Endodermal cell (in vitro differentiated cells): Measurements from ENCODE around the gene SMIM5. TPM values are rescaled to one million over a fixed set of nuclear protein-coding genes. Genes with fewer than 3 reads are reported as not detected.

Experiments used
- DNase-seq: peaks from one replicate; pipeline ENCODE4 v3.0.0-alpha.2; 2017
- H3K27ac ChIP-seq: 2 replicates; pipeline ENCODE4 v1.5.1; 2013; ENCODE audit warnings: mild to moderate bottlenecking, low read depth, low read length, moderate library complexity
- H3K27me3 ChIP-seq: 2 replicates; pipeline ENCODE4 v1.6.1; 2013; ENCODE audit warnings: mild to moderate bottlenecking, low read length, moderate library complexity; ENCODE audit not compliant: insufficient read depth, control insufficient read depth, poor library complexity, severe bottlenecking
- H3K36me3 ChIP-seq: 2 replicates; pipeline ENCODE4 v1.7.0; 2013; ENCODE audit warnings: mild to moderate bottlenecking, low read length, moderate library complexity; ENCODE audit not compliant: control insufficient read depth, insufficient read depth
- H3K4me1 ChIP-seq: one replicate; pipeline ENCODE4 v1.7.0; 2013; ENCODE audit warnings: low read length; ENCODE audit not compliant: control insufficient read depth, insufficient read depth
- H3K4me3 ChIP-seq: 2 replicates; pipeline ENCODE4 v1.5.1; 2013; ENCODE audit warnings: mild to moderate bottlenecking, low read length, moderate library complexity
- H3K9ac ChIP-seq: 2 replicates; pipeline ENCODE4 v1.6.1; 2013; ENCODE audit warnings: mild to moderate bottlenecking, low read length, moderate library complexity; ENCODE audit not compliant: poor library complexity, severe bottlenecking; ENCODE audit errors: extremely low read depth
- H3K9me3 ChIP-seq: 2 replicates; pipeline ENCODE4 v1.6.1; 2013; ENCODE audit warnings: mild to moderate bottlenecking, low read length, moderate library complexity; ENCODE audit not compliant: control insufficient read depth
- H3K27ac Mint-ChIP-seq: 2 replicates; pipeline ENCODE4 v1.8.0; 2020; ENCODE audit warnings: mixed read lengths
- H3K27me3 Mint-ChIP-seq: 2 replicates; pipeline ENCODE4 v1.8.0; 2021; ENCODE audit warnings: mild to moderate bottlenecking, mixed read lengths; ENCODE audit not compliant: insufficient read depth
- H3K36me3 Mint-ChIP-seq: 2 replicates; pipeline ENCODE4 v1.8.0; 2020; ENCODE audit warnings: low read depth, mixed read lengths
- H3K4me1 Mint-ChIP-seq: 2 replicates; pipeline ENCODE4 v1.8.0; 2020; ENCODE audit warnings: mixed read lengths
- H3K4me3 Mint-ChIP-seq: 2 replicates; pipeline ENCODE4 v1.8.0; 2020; ENCODE audit warnings: mild to moderate bottlenecking, moderate library complexity, mixed read lengths
- H3K9me3 Mint-ChIP-seq: 2 replicates; pipeline ENCODE4 v1.8.0; 2020; ENCODE audit warnings: mild to moderate bottlenecking, mixed read lengths
- WGBS, 2 experiments: methylation state at CpG; one replicate each; pipeline versions ENCODE4 v1.1.5 to v1.1.7; 2013; ENCODE audit warnings: missing lambda C conversion rate in 2 of 2, mixed read lengths in 1 of 2; ENCODE audit not compliant: insufficient coverage in 1 of 2, insufficient read length in 1 of 2; 5-methylcytosine and 5-hydroxymethylcytosine counted together
- total RNA-seq, 2 donors: library from RNA; stranded (reverse); fragmentation: NEBNext Ultra II Directional in 1 of 2; extraction: Animal tissue kit (Norgen Biotek cat#: 25700) in 1 of 2; gene quantifications; 2 replicates in 1 of 2; 3 replicates in 1 of 2; pipeline ENCODE4 v1.2.1, GENCODE V29; 2021
- TF ChIP-seq, protein P1 (sequence below): fragments of 200-600 bp; sonication (generic); conservative IDR thresholded peaks from 2 replicates; pipeline ENCODE4 v1.5.0; 2021; ENCODE audit warnings: antibody characterized with exemption, mild to moderate bottlenecking

SMIM5 gene
- total RNA-seq, 2 donors from 2014 or later = 0.40 TPM; not detected in 1

DNA sequence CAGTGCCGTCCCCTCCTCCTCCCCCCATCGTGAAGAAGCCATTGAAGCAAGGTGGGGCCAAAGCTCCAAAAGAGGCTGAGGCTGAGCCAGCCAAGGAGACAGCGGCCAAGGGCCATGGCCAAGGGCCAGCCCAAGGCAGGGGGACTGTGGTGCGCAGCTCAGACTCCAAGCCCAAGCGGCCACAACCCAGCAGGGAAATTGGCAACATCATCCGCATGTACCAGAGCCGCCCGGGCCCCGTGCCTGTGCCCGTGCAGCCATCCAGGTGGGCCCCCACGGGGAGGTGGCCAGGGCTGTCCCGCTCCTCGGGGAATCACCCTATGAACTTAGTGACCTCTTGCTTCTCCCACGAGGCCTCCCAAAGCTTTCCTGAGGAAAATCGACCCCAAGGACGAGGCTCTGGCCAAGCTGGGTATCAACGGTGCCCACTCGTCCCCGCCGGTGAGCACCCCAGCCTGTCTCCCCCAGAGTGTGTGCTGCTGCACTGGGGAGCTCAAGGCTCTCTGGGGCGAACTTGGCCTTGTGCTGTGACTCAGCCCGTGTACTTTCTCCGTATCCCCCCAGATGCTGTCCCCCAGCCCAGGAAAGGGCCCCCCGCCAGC lies 16.6 kb upstream of the SMIM5 start:
- Histone ChIP-seq H3K27ac (no peak overlapping the region), H3K36me3 (no peaks in the 10 kb centered on the region), H3K4me3 (no peak overlapping the region), H3K4me1 (peaks cover under 1% of the 10 kb centered on the region), H3K27me3 (no peaks in the 10 kb centered on the region), H3K9ac (no peak overlapping the region), H3K9me3 (no peaks in the 10 kb centered on the region)
- no peaks in the 10 kb centered on the region for H3K9me3 Mint-ChIP-seq
- no peak for DNase-seq
- H3K4me1 Mint-ChIP-seq = no peaks in the 10 kb centered on the region
- no peak overlapping the region for H3K27ac Mint-ChIP-seq
- H3K4me3 Mint-ChIP-seq = no peak overlapping the region
- H3K27me3 Mint-ChIP-seq = no peaks in the 10 kb centered on the region
- WGBS, 2 experiments = 90 to 93% methylated on average over 16 to 24 of the region's 24 CpGs
- H3K36me3 Mint-ChIP-seq = no peaks in the 10 kb centered on the region
- TF ChIP-seq, protein P1, sequence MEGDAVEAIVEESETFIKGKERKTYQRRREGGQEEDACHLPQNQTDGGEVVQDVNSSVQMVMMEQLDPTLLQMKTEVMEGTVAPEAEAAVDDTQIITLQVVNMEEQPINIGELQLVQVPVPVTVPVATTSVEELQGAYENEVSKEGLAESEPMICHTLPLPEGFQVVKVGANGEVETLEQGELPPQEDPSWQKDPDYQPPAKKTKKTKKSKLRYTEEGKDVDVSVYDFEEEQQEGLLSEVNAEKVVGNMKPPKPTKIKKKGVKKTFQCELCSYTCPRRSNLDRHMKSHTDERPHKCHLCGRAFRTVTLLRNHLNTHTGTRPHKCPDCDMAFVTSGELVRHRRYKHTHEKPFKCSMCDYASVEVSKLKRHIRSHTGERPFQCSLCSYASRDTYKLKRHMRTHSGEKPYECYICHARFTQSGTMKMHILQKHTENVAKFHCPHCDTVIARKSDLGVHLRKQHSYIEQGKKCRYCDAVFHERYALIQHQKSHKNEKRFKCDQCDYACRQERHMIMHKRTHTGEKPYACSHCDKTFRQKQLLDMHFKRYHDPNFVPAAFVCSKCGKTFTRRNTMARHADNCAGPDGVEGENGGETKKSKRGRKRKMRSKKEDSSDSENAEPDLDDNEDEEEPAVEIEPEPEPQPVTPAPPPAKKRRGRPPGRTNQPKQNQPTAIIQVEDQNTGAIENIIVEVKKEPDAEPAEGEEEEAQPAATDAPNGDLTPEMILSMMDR = no peak

DNA sequence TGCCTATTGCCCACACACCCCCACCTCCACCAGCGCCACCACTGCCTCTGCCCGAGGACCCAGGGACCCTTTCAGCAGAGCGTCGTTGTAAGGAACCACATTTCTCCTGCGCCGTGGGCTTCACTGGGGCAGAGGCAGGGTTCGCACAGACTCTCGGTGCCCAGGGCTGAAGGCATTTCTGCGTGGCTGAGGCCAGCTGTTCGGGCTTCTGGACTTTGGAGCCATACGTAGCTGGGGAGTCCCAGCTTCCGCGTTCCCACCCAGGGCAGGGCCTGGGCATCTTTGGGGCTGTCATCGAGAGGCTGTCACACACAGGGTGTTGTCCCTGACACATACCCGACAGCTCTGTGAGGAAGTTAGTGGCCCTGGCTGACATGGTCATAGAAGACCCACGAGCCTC lies 16.0 kb upstream of the SMIM5 start:
- Mint-ChIP-seq H3K4me1 (peaks cover 4% of the 10 kb centered on the region), H3K27ac (no peak overlapping the region), H3K27me3 (no peaks in the 10 kb centered on the region), H3K9me3 (no peaks in the 10 kb centered on the region), H3K36me3 (no peaks in the 10 kb centered on the region), H3K4me3 (no peak overlapping the region)
- Histone ChIP-seq H3K36me3 (no peaks in the 10 kb centered on the region), H3K9ac (no peak overlapping the region), H3K9me3 (no peaks in the 10 kb centered on the region), H3K27me3 (no peaks in the 10 kb centered on the region), H3K4me1 (peaks cover 7% of the 10 kb centered on the region), H3K27ac (no peak overlapping the region), H3K4me3 (no peak overlapping the region)
- DNase-seq = no peak
- WGBS, 2 experiments = 97% methylated on average over 11 to 16 of the region's 16 CpGs
- TF ChIP-seq, protein P1 = no peak

DNA sequence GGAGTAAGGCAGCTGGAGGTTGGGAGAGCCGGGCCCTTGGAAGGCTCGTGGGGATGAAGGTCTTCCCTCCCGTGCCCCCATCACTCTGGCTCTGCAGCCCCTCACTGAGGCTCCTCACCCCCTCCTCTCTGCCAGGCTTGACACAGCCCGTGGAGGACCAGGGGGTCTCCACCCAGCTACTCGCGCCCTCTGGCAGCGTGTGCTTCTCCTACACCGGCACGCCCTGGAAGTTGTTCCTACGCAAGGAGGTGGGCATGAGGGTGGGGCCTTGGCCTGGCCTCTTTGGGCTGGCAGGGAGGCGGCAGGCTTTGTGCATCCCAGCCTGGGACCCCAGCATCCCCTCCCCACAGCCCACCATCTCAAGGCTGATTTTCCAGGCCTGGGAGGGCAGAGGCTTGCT lies 15.6 kb upstream of the SMIM5 start:
- H3K36me3 Mint-ChIP-seq = no peaks in the 10 kb centered on the region
- Histone ChIP-seq H3K4me1 (peaks cover 7% of the 10 kb centered on the region), H3K27me3 (no peaks in the 10 kb centered on the region), H3K4me3 (no peak overlapping the region), H3K27ac (no peak overlapping the region), H3K9me3 (no peaks in the 10 kb centered on the region), H3K9ac (no peak overlapping the region), H3K36me3 (no peaks in the 10 kb centered on the region)
- no peak for DNase-seq
- H3K4me1 Mint-ChIP-seq = peaks cover 6% of the 10 kb centered on the region
- peaks cover 2% of the 10 kb centered on the region for H3K27me3 Mint-ChIP-seq
- H3K27ac Mint-ChIP-seq = no peak overlapping the region
- TF ChIP-seq, protein P1 = no peak
- H3K4me3 Mint-ChIP-seq = no peak overlapping the region
- H3K9me3 Mint-ChIP-seq = no peaks in the 10 kb centered on the region
- WGBS, 2 experiments = 72 to 89% methylated on average over 2 to 11 of the region's 11 CpGs
